Rectal smooth muscle tissue (tissue), 1 donor: ENCODE results near the gene SLC38A3.

ENCODE experiments used
- H3K27ac ChIP-seq: one replicate; pipeline ENCODE4 v1.7.0; 2013; ENCODE audit warnings: low read depth, low read length, inconsistent platforms
- H3K27me3 ChIP-seq: one replicate; pipeline ENCODE4 v1.7.0; 2013; ENCODE audit warnings: low read length; ENCODE audit not compliant: control insufficient read depth, insufficient read depth
- H3K36me3 ChIP-seq: one replicate; pipeline ENCODE4 v1.7.0; 2013; ENCODE audit warnings: low read length; ENCODE audit not compliant: control insufficient read depth, insufficient read depth
- H3K4me1 ChIP-seq: one replicate; pipeline ENCODE4 v1.7.0; 2013; ENCODE audit warnings: low read length; ENCODE audit not compliant: control insufficient read depth, insufficient read depth
- H3K4me3 ChIP-seq: one replicate; pipeline ENCODE4 v1.7.0; 2013; ENCODE audit warnings: low read length
- H3K9ac ChIP-seq: one replicate; pipeline ENCODE4 v1.7.0; 2013; ENCODE audit warnings: low read length

SLC38A3 gene

GRCh38 chr3:50245251-50245745, 40.2 kb downstream of the SLC38A3 start:
- peak overlapping the region; percentile 53 for H3K27ac ChIP-seq
- H3K4me3 ChIP-seq = peak overlapping the region; percentile 53
- peaks cover 2% of the 10 kb centered on the region for H3K36me3 ChIP-seq
- no peak overlapping the region for H3K9ac ChIP-seq
- peaks cover 17% of the 10 kb centered on the region for H3K4me1 ChIP-seq
- H3K27me3 ChIP-seq = no peaks in the 10 kb centered on the region

- Histone ChIP-seq H3K27me3 (no peaks in the 10 kb centered on the region), H3K27ac (peak overlapping the region; percentile 53), H3K4me3 (peak overlapping the region; percentile 53), H3K9ac (peak overlapping the region; percentile 56), H3K36me3 (peaks cover 2% of the 10 kb centered on the region), H3K4me1 (peaks cover 17% of the 10 kb centered on the region)
Observed at GRCh38 chr3:50245831-50246516, 40.9 kb downstream of the SLC38A3 start.

DNA sequence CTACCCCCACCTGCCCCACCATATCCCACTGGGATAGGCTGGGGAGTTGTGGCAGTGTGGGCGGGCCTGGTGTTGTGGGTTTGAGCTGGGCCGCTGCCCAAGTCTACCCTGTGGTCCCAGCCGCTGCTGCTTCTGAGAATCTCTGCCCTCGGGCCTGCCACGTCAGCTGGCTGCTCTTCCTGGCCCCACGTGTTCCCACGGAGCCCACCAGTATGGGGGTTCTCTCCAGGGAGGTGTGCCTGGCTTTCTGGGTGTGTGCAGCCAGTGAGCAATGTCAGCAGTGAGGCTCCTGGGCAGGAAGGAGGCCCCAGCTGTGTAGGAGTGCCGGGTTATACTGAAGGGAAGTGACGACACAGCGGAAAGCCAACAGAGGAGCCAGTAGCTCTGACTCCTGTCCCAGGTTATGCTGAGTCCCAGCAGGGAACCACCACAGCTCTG, 41.5 kb downstream of the SLC38A3 start:
- peaks cover 13% of the 10 kb centered on the region for H3K4me1 ChIP-seq
- peak overlapping the region; percentile 53 for H3K27ac ChIP-seq
- peak overlapping the region; percentile 53 for H3K4me3 ChIP-seq
- no peaks in the 10 kb centered on the region for H3K27me3 ChIP-seq
- H3K36me3 ChIP-seq = peaks cover 5% of the 10 kb centered on the region
- peak overlapping the region; percentile 3 for H3K9ac ChIP-seq

- Histone ChIP-seq H3K36me3 (peaks cover 10% of the 10 kb centered on the region), H3K4me1 (peaks cover 12% of the 10 kb centered on the region), H3K27ac (no peak overlapping the region), H3K9ac (no peak overlapping the region), H3K27me3 (no peaks in the 10 kb centered on the region), H3K4me3 (no peak overlapping the region)
Observed at GRCh38 chr3:50248387-50248786, 43.3 kb downstream of the SLC38A3 start.

- H3K36me3 ChIP-seq = peaks cover 13% of the 10 kb centered on the region
- peaks cover 12% of the 10 kb centered on the region for H3K4me1 ChIP-seq
- no peaks in the 10 kb centered on the region for H3K27me3 ChIP-seq
- H3K9ac ChIP-seq = no peak overlapping the region
- no peak overlapping the region for H3K4me3 ChIP-seq
- no peak overlapping the region for H3K27ac ChIP-seq
Observed at GRCh38 chr3:50249457-50249856, 44.4 kb downstream of the SLC38A3 start.

- Histone ChIP-seq H3K9ac (no peak overlapping the region), H3K27ac (no peak overlapping the region), H3K4me1 (peaks cover 11% of the 10 kb centered on the region), H3K36me3 (peaks cover 20% of the 10 kb centered on the region), H3K4me3 (no peak overlapping the region), H3K27me3 (no peaks in the 10 kb centered on the region)
Observed at GRCh38 chr3:50250514-50250913, 45.4 kb downstream of the SLC38A3 start.

- Histone ChIP-seq H3K9ac (no peak overlapping the region), H3K4me1 (peaks cover 7% of the 10 kb centered on the region), H3K27me3 (no peaks in the 10 kb centered on the region), H3K27ac (no peak overlapping the region), H3K4me3 (no peak overlapping the region), H3K36me3 (peaks cover 23% of the 10 kb centered on the region)
Observed at GRCh38 chr3:50251220-50251619, 46.1 kb downstream of the SLC38A3 start.

DNA sequence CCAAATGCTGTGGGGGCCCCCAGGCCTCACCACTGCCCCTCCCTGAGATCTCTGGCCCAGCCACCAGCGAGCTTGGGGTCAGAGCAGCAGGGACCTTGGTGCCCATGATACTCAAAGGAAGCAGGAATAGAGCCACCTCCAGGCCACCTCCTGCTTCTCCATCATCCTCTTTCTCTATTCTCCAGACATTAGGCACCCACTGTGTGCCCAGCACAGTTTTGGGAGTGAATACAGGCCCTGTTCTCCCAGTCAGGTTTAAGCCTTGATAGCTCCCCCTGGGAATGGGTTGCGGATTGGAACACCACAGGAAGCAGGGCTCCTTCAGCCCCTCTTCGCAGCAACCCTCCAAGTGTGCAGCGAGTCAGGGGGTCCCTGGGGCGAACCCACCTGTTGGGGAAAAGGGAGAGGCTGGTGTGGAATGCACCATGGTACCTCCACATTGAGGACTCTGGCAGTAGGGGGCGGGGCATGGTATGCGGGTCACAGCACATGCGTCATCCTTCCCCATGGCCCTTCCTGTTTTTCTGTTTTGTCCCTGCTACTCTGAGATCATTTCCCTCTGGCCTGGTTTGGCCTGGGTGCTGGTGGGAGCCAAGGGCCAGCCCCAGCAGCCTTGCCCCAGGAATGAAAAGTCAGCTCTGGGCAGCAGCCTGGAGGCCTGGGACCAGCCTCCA, 49.6 kb downstream of the SLC38A3 start:
- Histone ChIP-seq H3K36me3 (peaks cover 39% of the 10 kb centered on the region), H3K27ac (no peak overlapping the region), H3K4me1 (peaks cover 5% of the 10 kb centered on the region), H3K27me3 (no peaks in the 10 kb centered on the region), H3K9ac (no peak overlapping the region), H3K4me3 (no peak overlapping the region)

GRCh38 chr3:50255251-50255615, 50.2 kb downstream of the SLC38A3 start:
- H3K4me1 ChIP-seq = peaks cover 7% of the 10 kb centered on the region
- H3K9ac ChIP-seq = no peak overlapping the region
- no peaks in the 10 kb centered on the region for H3K27me3 ChIP-seq
- H3K4me3 ChIP-seq = no peak overlapping the region
- H3K36me3 ChIP-seq = peaks cover 39% of the 10 kb centered on the region
- H3K27ac ChIP-seq = no peak overlapping the region

DNA sequence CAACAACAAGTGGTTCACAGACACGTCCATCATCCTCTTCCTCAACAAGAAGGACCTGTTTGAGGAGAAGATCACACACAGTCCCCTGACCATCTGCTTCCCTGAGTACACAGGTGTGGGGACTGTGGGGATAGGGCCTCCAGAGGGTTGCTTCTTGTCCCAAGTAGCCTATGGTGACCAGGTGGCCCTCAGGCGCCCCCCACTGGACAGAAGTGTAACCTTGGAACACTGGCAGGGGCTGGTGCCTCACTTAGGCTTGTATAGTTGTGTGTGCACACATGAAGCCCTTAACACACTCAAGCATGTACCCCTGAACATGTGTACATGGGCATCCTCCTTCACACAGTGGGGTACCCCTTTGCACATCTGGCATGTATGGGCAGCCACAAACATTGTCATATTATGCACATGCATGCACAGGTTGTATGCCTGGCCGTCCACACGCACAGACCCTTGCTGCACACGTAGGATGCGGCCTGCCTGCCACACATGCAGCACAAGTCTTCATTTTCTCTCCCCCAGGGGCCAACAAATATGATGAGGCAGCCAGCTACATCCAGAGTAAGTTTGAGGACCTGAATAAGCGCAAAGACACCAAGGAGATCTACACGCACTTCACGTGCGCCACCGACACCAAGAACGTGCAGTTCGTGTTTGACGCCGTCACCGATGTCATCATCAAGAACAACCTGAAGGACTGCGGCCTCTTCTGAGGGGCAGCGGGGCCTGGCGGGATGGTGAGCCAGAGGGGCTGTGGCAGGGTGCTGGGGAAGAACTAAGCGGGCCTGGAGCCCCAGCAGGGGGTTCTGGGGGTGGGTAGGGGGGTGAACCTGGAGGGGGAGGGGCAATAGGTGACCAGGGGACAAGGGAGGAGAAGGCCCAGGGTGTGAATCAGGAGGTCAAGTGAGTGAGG, 52.2 kb downstream of the SLC38A3 start:
- no peaks in the 10 kb centered on the region for H3K27me3 ChIP-seq
- H3K27ac ChIP-seq = no peak overlapping the region
- H3K36me3 ChIP-seq = peaks cover 32% of the 10 kb centered on the region
- peaks cover 21% of the 10 kb centered on the region for H3K4me1 ChIP-seq
- no peak overlapping the region for H3K9ac ChIP-seq
- no peak overlapping the region for H3K4me3 ChIP-seq

GRCh38 chr3:50258029-50258680, 53.1 kb downstream of the SLC38A3 start:
- H3K27ac ChIP-seq = peak overlapping the region; percentile 97
- H3K4me1 ChIP-seq = peaks cover 21% of the 10 kb centered on the region
- H3K9ac ChIP-seq = no peak overlapping the region
- H3K27me3 ChIP-seq = no peaks in the 10 kb centered on the region
- H3K36me3 ChIP-seq = peaks cover 32% of the 10 kb centered on the region
- H3K4me3 ChIP-seq = no peak overlapping the region

- H3K27me3 ChIP-seq = no peaks in the 10 kb centered on the region
- H3K27ac ChIP-seq = peak overlapping the region; percentile 97
- peaks cover 29% of the 10 kb centered on the region for H3K36me3 ChIP-seq
- H3K9ac ChIP-seq = no peak overlapping the region
- H3K4me3 ChIP-seq = no peak overlapping the region
- H3K4me1 ChIP-seq = peaks cover 21% of the 10 kb centered on the region
Observed at GRCh38 chr3:50258979-50259378, 53.9 kb downstream of the SLC38A3 start.
